ENCODE results near the gene NECAB2.

The NECAB2 gene

GRCh38 chr16:83952940-83953795, 14.9 kb upstream of the NECAB2 start, which contains the start of gene OSGIN1:
Gene OSGIN1 (plus strand): TSS chr16:83953240. CDS start chr16:83957672, 4,432 bp downstream.
- peak; percentile 98 for DNase-seq (ENCODE audit: low spot score)

GRCh38 chr16:83953796-83954576, 14.1 kb upstream of the NECAB2 start:
- no peak for DNase-seq (ENCODE audit: low spot score)

GRCh38 chr16:83954577-83955016, 13.4 kb upstream of the NECAB2 start:
- peak; percentile 51 for DNase-seq (ENCODE audit: low spot score)

GRCh38 chr16:83955218-83956130, 12.6 kb upstream of the NECAB2 start:
- DNase-seq (ENCODE audit: low spot score): no peak

- peak; percentile 79 for DNase-seq (ENCODE audit: low spot score)
These were observed 11.4 kb upstream of the NECAB2 start for GRCh38 chr16:83956336-83957289.

- DNase-seq (ENCODE audit: low spot score): no peak
These were observed 10.7 kb upstream of the NECAB2 start for GRCh38 chr16:83957296-83957855.

- no peak for DNase-seq (ENCODE audit: low spot score)
These were observed 9.8 kb upstream of the NECAB2 start for GRCh38 chr16:83958137-83958845.

GRCh38 chr16:83958846-83959565, 9.0 kb upstream of the NECAB2 start:
- DNase-seq (ENCODE audit: low spot score): no peak

- no peak for DNase-seq (ENCODE audit: low spot score)
These were observed 8.2 kb upstream of the NECAB2 start for GRCh38 chr16:83959656-83960434.

- DNase-seq (ENCODE audit: low spot score): no peak
These were observed 7.4 kb upstream of the NECAB2 start for GRCh38 chr16:83960521-83961249.

GRCh38 chr16:83961591-83961990, 6.5 kb upstream of the NECAB2 start:
- DNase-seq (ENCODE audit: low spot score): no peak

GRCh38 chr16:83963277-83964119, 4.5 kb upstream of the NECAB2 start:
- DNase-seq (ENCODE audit: low spot score): no peak

- no peak for DNase-seq (ENCODE audit: low spot score)
These were observed 3.2 kb upstream of the NECAB2 start for GRCh38 chr16:83964684-83965443.

- DNase-seq (ENCODE audit: low spot score): no peak
These were observed 2.4 kb upstream of the NECAB2 start for GRCh38 chr16:83965444-83966152.

GRCh38 chr16:83966153-83966696, 1.8 kb upstream of the NECAB2 start:
- DNase-seq (ENCODE audit: low spot score): no peak

Measured in AG20443 (cell line).